HG02885 (cell line): ENCODE results near the gene FAM222A.

ENCODE experiments used
- ATAC-seq: cut with Tn5 transposase; IDR thresholded peaks from one replicate; pipeline ENCODE4 v1.9.1; 2021; ENCODE audit warnings: mild to moderate bottlenecking; ENCODE audit not compliant: unreplicated experiment, poor library complexity

FAM222A gene

DNA sequence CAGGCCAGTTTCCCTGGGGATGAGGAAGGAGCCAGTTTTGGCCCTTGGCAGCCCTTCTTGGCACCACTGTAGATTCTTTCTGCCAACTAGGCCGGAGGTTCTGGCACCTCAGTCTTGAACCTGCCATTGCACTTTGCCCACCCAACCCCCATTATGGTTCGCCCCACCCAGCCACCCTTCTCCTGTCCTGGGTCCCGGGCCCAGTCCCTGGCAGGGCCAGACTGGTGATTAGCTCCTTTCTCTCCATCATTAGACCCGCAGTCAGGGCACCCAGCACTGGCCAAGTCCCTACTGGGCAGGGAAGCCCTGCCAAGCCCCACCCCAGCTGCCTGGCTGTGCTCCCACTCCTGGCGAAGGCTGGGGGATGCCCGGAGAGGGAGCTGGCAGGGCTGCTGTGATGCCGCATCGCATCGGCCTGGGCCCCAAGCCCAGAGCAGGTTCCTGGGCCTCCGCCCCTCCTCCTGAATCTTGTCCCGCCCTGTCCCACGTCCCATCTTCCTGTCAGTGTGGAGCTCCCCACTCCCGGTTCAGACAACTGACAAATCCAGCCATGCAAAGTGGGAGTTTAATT, 9.8 kb downstream of the FAM222A start:
- no peak for ATAC-seq

DNA sequence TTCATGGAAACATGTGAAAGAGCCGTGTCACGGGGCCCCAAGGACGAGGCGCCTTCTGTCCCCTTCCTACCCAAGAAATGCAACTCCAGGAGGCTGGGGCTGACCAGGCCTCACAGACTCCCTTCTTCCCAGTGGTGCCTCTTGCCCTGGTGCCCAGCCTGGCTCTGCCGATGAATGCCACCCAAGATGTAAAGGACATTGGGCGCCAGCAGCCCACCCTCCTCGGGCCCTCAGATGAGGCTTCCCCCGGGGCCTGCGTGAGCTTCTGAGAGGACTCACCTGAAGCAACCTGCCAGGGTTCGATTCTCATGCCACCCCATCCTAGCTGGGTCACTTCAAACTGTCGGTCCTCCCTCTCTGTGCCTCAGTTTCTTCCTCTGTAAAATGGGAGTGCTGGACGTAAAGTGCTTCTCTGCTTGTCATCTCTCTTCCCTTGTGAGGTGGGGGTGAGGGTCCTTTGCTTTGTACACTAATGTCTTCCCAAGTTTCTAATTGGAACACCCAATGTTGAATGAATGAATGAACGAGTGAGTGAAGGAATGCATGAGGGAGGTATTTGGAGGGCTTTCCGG, 10.8 kb downstream of the FAM222A start:
- no peak for ATAC-seq

DNA sequence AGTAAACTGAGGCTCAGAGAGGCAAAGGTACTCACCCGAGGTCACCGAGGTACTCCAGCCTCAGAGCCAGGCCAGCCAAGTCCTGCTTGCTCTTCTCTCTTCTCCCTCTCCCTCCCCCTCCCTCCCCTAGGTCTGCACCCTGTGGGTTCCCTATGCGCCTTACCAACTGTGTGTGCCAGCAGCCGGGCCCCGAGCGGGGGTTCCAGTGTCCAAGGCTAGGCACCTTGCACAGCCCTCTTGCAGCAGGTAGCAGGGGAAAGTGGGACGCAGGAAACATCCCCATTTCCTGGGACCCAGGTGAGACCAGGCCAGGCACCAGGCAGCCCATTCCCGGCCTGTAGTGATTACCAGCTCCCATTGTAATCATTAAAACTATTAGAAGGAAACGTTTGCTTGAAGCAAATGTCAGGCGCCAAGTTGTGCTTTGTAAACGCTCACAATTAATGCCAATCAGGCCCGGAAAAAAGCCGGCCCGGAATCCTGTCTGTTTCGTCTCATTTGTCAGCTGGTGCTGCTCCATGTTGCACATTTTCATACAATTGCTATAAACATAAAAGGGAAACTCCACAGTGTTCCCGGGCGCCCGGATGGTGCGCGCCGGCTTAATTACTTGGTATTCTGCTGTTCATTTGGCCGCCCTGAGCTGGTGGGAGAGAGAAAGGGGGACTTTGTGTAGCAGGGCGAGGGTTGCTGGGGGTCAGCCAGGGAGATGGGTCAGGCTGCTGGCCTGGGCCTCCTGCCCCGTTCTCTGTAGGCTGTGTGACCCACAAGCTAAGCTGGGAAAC, 11.9 kb downstream of the FAM222A start:
- ATAC-seq = no peak

DNA sequence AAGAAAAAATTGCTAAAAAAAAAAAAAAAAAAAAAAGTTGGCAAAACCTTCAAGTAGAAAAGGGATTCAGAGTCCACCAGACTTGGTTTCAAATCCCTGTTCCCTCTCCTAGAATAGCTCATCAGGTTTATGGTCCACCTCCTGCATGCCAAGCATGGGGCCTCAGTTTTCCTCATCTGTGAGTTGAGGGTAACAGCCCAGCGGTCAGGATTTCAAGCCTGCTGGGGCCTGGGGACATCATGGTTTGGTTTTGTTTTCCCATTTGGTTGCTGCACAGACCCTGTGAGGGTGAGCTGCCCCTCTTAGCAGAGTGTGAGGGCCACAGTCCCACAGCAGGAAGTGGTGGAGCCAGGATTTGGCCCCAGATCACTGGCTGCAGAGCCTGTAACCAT, 12.5 kb downstream of the FAM222A start:
- no peak for ATAC-seq

DNA sequence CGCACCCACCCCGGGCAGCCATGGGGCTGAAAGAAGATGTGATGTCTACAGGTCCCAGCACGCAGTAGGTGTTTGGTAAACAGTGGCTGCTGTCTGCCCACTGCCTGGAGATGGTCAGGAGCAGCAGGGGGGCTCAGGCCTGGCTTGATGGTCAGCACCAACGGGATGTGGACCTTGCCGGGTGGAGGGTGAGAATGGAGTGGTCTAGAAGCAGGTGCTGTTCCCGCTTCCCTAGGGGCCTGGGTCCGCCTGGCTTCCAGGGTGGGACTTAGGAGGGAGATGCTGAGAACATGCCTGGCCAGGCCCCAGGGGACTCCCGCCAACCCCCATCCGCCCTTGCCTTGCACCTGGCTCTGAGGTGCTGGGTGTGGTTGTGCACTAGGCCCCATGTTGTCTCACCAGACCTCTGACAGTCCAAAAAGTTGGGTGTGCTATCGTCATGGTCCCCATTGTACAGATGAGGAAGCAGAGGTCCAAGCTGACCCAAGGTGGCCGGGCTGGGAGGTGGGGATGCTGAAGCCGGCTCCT, 12.9 kb downstream of the FAM222A start:
- ATAC-seq = no peak

DNA sequence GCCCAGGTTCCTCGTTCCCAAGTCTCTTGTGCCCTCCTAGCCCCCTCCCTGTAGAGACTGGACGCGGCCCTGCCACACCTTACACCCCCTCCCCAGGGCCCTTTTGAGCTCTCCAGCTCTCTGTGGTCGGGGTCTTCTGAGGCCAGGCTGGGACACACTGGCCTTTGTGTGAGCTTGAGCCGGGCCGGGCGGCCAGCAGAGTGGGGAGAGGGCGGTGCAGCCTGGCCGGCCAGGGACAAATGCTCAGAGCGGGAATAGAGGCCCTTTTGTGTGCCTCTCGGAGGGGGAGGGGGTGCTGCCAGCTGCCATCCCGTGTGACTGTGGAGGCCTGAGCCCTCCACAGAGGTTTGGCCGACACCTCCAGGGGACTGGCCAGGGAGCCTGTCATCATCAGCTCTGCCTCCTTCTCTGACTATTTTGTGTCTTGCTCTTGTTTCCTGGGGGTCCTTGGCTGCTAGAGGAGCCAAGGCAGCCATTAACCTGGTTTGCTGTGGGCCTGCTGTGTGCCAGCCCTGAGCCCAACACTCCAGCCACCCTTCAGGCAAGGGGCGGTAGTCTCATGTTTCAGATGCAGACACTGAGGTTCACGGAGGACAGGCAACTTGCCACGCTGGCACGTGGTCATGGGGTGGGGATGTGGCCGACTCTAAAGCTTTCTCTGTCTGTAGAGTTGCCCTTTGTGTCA, 13.6 kb downstream of the FAM222A start:
- ATAC-seq = no peak

DNA sequence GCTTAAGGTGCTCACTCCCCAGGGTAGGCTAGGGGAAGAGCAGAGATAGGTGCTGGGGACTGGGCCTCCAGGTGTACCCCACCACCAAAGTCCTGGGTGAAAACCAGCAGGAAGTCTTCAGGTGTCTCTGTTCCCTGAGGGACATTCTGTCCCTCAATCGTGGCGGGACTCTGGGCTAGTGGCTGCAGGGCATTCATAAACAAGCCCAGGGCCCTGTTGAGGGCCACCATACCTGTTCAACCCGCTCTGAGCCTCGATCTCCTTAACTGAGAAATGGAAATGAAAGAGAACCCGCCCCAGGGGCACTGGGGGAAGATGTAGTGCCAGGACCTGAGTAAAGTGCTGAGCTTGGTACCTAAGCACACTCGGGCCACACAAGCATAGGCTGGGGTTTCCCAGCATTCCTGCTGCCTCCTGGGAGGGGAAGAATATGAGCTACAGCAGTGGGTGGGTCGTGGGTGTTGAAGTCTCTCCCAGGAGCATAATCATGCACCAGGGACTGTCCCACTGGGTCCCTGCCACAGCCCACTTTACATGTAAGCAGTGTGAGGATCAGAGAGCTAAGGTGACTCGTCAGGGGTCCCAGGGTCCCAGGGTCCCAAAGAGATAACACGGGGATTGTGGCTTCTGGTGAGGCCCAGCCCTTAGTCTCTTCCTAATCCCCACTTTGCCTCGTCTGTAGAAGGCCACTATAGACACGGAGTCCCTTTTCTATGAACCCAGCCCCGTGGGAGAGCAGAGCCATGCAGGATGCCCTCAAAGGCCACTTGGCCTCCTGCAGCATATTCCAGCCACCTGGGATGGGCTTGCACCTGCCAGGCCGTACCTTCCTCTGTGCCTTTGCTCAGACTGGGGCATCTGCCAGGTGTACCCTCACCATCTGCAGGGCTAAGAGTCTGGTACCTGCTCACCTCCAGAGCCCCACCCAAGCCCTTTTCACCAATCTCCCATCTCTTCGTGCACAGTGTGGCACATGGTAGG, 14.4 kb downstream of the FAM222A start:
- no peak for ATAC-seq

DNA sequence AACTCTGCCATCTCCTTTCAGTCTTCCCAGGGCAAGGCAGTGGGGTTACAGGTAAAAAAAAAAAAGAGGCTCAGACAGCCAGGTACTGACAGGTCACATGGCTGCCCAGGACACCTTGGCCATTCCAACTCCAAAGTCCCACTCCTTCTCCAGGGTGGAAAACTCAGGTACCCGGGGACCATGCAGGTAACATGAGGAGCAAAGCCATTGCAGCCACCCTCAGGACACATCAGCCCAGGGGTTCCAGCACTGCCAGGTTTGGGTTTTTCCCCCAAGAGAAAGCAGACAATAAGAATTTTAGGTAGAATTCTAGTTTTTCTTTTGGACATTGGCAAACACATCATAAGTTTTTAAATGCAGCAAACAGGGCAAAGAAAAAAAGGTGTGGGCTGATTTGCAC, 15.3 kb downstream of the FAM222A start:
- ATAC-seq = no peak

DNA sequence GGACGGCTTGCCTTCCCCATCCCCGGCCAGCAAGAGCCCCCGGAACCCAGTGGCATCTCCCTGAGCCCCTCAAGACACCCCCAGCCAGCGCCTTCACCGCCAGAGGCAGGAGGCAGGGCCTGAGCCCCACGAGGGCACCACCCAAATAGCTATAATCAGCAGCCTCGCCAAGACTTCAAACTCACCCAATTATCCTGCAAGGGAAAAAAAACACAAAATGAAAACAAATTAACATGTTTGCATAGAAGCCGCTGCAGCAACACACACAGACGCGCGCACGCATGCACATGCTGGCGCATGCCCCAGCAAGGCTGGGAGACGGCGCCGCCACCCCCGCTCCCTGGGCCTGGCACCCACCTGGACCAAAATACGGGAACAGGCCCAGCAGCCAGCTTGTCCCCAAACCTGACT, 15.8 kb downstream of the FAM222A start:
- ATAC-seq = no peak

DNA sequence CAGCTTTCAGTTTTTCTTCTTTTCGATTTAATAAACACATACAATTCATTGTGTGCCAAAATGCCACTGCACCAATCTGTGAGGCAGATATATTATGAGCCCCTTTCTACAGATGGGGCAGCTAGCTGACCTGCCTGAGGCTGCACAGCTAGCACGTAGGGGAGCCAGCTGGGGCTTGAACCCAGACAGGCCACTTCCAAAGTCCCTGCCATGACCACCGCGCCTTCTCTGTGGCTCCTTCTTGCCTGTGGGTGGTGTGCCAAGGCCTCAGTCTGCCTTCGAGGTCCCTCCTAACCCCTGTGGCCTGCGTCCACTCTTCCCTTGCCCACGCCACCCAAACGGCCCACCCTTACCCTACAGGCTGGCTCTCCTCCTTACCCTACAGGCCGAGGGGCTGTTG, 16.2 kb downstream of the FAM222A start:
- ATAC-seq = no peak

DNA sequence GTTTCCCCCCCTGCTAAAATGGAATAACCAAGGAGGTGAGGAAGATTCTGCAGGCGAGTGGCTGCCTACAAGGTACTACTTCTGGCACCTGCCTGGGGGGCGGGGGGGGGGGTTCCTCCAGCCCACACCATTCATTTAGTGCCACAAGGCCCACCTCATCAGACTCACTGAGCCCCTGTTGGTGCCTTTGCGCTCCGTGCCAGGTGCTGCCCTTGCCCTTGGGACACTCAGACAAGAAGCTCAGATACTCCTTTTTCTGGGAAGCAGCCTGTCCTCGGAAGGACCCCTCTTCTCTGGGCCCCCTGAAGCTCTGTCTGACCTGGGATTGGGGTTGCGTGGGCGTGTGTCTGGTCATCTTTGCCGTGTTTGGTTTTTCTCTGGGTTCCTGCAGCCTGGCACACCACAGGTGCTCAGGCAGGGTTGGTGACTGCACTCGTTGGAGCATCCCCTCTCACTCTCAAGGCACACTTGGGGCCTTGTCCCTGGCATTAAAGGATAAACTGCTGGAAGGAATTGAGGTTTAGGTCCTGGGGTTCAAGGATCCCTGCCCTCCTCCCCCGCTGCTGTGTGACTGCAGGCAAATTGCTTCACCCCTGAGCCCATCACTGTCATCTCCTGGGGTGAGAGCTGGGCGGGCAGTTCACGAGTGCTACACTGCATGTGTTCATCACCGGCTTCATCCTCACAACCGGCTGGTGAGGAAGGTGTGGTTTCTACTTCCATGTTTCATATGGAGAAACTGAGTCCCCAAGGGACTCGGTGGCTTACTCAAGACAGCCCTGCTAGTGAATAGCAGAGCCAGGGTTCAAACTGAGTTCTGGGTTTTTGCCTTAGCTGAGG, 16.9 kb downstream of the FAM222A start:
- ATAC-seq = no peak

DNA sequence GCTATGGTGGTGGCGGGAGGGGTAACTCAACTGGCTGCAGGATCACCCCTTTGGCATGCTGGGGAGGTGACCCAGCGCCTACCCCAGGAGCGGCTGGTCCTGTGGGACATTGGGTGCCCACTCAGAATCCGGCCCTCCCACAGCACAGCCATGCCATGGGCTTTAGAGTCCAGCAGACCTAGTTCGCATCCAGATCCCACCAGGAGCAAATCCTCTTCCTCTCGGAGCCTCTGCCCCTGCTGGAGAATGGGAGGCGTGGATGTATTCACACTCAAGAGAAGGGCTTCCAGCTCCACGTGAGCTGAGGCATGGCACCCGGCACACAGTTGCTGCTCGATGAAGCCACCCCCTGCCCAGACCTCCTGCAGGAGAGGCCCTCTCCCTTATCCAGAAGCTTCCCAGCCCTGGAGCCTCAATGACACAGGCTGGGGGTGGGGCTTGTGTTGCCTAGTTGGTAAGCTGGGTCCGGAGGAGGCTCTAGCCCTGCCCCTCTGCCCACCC, 17.7 kb downstream of the FAM222A start:
- no peak for ATAC-seq

DNA sequence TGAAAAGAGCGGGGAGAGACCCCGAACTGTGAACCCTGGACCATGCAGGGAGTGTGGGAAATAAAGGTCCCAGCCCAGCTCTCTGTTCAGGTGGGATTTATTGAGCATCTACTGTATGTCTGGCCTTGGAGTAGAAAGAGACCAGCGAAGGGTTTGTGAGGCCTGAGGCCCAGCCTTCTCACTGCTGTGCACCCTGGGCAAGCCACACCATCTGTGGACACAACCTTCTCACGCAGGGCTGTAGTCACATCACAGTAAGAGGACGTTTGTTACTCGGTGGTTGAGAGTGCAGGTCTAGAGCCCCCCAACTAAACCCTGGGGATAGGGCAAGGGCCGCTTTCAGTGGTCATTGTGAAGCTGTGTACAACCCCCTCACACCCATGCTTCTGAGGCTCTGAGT, 18.2 kb downstream of the FAM222A start:
- ATAC-seq = no peak

DNA sequence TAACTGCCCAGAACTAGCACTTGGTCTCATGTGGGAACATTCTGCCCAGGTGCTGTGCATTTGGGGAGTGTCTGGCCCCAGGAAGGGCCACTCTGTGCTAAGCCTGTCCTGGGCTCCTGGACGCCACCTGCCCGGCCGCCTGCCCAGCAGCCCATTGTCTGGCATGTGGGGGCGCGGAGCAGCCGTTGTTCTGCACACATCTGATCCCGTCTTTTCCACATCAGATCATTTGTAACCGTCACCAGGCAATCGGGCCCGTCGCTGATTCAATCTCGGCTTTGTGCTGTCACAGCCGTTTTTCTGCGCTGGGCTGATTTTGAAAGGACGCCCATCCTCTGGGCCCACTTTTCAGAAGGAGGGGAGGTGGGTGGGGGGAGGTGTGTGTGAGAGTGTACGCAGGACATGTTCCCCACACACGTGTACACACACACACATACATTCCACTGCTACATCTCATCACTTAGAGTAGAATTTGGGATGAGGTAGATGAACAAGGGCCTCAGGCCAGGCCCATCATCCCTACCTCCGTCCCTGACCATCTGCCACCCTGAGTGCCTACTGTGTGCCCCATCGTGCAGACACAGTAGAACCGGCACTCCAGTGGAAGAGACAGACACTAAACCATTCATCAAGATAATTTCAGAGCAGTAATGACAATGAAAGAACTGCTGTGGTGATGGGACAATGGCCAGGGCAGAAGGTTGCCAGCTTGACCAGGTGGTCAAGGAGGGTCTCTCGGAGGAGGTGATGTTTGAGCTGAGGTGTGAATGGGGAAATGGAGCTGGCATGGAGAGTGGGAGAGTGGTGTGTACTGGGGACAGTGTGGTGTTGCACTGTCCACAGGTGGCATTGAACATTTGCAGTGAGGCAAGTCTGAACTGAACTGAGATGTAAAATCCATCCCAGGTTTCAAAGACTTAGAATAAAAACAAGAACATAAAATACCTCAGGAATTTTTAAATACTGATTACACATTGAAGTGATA, 19.0 kb downstream of the FAM222A start:
- ATAC-seq = no peak

DNA sequence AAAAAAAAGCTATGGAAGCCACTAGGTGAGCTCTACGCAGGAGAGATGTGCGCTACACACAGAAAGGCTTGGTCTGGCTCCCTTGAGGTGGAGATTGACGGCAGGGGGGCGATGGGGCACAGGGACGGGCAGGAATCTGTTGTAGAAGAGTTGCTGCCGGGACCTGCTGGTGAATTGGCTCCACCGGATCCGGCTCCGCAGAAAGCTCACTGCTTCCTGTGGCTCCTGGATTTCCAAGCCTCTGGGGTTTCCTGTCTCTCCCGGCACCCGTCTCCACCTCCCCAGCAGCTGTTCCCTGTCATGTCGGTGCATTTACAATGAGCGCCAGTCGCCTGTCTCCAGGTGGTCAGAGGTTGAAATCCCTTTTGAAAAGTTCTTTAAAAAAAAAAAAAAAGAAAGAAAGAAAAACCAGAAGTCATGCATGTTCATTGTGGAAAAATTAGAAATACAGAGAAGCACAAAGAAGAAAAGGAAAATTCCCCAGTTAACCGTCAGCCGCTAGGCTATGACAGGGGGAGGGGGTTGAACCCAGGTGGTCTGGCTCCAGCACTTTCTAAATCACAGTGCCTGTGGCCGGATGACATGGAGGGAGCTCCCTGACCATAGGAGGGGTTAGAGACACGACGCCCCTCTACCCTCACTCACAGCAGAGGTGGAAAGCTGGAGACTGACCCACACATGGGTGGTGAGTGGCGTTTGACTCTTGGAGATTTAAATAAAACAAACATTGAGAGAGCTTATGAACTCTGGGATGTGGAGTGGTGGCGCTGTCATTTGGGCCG, 20.8 kb downstream of the FAM222A start:
- no peak for ATAC-seq

DNA sequence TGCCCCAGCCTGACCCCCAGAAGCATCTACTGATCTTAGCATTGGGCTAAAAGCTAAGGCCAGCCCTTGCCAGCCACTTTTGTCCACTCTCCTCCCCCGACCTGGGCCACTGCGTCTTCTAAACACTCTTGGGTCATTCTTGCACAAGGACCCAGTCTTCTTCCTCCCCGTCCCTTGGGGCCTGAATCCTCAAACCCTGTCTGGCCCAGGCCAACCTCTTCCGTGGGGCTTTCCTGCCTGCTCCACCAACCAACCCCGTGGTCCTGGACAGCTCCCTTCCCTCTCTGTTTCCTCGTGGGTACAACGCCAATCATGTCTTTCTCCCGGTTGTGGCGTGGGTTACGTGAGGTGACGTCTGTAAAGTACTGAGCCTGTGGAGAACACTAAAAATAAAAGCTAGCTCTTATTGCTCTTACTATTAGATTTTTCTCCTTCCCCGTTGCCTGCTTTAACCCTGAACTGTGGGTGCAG, 21.5 kb downstream of the FAM222A start:
- no peak for ATAC-seq
